ENCODE results near the gene XPO5.

DNA sequence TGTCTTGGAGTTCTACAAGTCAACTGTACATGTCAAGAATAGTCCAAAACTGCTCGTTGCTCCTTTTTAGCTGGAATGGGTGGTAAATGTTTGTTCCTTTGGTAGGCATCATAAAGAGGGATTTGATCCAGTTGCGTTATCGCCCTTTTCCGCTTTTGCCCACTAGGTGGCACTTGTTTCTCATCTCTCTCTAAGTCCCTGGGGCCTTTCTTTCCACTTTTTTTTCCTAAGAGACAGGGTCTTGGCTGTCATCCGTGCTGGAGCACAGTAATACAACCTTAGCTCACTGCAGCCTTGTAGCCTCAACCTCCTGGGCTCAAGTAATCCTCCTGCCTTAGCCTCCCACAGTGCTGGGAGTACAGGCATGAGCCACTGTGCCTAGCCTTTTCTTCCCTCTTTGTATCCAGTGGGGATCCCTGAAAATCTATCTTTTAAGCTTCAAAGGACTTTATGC lies 32.5 kb upstream of the XPO5 start:
- TF ChIP-seq, protein P1, sequence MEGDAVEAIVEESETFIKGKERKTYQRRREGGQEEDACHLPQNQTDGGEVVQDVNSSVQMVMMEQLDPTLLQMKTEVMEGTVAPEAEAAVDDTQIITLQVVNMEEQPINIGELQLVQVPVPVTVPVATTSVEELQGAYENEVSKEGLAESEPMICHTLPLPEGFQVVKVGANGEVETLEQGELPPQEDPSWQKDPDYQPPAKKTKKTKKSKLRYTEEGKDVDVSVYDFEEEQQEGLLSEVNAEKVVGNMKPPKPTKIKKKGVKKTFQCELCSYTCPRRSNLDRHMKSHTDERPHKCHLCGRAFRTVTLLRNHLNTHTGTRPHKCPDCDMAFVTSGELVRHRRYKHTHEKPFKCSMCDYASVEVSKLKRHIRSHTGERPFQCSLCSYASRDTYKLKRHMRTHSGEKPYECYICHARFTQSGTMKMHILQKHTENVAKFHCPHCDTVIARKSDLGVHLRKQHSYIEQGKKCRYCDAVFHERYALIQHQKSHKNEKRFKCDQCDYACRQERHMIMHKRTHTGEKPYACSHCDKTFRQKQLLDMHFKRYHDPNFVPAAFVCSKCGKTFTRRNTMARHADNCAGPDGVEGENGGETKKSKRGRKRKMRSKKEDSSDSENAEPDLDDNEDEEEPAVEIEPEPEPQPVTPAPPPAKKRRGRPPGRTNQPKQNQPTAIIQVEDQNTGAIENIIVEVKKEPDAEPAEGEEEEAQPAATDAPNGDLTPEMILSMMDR (IDR thresholded peaks at IDR 0.05; ENCODE audit: borderline replicate concordance, extremely low read depth, low read length, poor library complexity, severe bottlenecking), result peak; percentile 87
- no peak for TF ChIP-seq EZH2 (IDR thresholded peaks at IDR 0.05; ENCODE audit: borderline replicate concordance, low read depth, low read length, severe bottlenecking)
